ENCODE results near the gene GNG3.
"Not testable (repeated sequence)": the region's sequence is repeated elsewhere in the genome, so short reads cannot be mapped to it uniquely, and the experiment has no call there.

The GNG3 gene

DNA sequence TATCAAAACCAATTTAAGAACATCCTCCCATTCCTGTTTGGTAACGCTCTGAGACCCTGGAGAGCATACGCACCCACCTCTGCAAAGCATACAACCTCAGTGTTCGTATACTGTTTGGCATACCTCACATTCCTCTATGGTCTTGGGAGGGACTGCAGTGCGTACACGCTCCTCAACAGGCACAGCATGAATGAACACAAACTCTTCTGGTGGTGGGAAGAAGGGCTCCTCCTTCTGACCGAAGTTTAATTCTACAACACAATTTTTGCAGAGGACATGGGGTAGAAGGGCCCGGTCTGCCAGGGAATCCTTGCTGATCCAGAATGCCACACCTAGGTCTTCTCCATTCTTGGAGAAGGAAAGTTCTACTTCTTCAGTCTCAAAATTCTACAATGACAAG is 14.5 kb downstream of the GNG3 start:
- DNase-seq = peak; percentile 56

DNA sequence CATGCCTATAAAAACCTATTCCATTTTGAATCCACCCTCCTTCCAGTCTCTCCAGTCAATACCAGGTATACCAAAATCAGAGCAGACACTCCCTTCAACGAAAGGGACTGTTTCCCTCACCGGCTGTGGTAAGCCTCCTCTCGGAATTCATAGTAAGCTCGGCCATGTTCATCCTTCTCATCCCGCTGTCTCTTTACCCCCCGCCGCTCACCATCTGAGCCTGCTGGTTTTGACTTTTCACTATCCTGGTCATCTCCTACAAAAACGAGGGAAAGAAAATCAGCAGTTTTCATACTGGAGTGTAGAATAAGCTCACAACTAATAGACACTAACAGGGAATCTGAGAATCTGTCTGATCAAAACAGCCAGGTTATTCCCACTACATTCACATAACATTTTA is 16.7 kb downstream of the GNG3 start:
- DNase-seq = no peak

DNA sequence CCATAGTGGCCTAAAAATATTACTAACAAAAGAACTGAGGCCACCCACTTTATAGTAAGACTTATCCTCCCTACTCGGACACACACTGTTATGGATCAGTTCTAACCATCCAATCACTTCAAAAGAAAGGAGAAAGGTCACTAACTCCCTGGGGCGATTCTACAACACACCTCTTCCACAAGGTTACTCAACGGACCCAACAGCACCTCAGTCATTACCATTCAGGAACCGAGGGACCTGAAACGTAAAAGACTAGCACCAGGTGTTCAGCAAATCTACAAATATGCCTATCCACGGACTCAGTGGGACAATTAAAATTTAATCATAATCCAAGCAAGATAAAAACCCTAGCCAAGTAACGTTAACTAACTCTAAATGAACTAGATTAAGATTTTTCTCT is 18.2 kb downstream of the GNG3 start:
- DNase-seq = no peak

DNA sequence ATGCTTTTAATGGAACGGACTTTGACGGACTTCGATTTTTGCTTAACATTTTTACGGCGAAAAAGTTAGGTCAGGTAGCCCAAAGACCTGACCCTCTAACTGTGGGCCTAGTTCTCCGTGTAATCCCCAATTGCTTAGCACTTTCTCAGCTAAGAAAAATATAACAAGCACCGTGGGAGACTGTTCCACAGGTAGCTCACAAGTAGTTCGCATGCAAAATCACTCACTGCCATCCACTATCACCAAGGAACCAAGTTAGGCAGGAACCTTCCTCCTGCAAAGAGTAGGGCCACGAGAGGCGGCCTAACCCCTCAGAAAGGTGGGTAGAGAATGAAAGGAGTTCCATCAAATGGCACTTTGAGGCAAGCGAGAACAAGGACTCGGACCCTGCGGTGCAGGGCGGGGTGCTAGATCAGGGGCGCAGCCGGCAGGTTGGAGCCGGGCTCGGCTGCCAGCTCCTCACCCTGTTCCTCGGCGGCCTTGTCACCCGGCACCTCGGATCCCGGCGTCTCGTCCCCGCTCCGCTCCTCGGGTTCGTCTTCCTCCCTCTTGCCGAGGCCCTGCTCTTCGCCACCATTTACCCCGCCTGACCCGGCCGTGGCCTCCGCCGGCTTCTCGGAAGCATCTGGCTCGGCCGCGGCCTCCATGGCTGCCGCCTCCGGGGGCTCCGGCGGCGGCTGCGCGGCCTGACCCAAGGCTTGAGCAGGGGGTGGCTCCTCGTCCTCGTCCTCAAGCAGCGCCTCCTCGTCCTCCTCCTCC is 18.9 kb downstream of the GNG3 start:
- DNase-seq = peak; percentile 29

DNA sequence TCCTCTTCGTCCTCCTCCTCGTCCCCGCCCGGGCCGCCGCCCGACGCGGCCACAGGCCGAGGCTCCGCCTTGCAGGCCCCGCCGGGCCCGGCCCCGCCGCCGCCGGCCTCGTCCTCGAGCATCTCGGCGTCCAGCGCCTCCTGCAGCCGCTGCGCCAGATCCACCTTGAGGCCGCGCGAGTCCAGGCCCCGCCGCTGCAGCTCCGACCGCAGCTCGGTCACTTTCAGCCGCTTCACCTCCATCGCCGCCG is 19.4 kb downstream of the GNG3 start:
- DNase-seq = no peak

DNA sequence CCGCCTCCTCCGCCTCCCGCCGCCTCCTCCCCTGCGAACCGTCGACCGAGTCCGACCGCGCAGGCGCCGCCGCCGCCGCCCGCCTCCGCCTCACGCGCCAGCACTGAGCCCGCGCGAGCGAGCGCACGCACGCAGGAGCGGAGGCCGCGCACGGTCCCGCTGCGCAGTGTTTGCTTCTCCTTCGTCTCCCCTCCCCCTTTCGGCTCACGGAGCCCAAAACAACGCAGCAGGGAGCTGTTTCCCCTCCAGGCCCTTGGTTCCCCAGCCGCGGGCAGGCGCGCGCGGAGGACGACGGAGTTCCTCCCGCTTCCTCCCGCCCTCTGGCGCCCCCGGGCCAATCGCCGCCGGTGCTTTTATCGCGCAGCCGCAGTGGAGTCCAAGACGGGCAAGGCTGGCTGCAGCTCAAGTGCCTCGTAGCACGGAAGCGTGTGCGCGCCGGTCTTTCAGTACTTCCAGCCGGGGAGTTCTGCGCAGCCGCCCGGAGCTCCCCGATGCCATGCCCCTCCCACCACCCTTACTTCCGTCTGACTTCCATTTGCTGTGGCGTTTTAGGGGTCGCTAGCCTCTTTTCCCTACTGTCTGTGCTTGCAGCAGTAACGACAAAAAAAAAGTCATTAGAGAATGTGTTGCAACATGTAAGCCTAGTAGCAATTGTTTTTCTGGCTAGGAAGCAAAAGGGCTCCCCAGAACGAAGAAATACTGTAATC is 19.8 kb downstream of the GNG3 start, which contains the start of gene HNRNPUL2:
TSS of gene HNRNPUL2 (minus strand) at position 293 of the 707 bp plus-strand sequence. CDS start 301 bp downstream, outside the sequence.
- DNase-seq = peak; percentile 100

DNA sequence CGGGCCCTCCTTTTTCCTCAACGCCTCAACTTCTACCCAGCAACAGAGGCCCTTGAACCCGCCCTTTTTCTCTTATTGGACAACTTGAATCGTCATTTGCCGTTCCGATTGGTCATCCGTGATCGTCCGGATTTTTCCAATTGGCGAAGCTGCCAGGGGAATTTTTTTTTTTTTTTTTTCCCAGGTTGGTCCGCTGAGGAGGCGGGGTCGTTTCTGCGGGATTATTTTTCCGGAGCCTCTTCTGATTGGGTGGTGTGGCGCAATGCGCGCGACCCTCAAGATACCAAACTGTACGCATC is 20.3 kb downstream of the GNG3 start:
- DNase-seq = peak; percentile 99

DNA sequence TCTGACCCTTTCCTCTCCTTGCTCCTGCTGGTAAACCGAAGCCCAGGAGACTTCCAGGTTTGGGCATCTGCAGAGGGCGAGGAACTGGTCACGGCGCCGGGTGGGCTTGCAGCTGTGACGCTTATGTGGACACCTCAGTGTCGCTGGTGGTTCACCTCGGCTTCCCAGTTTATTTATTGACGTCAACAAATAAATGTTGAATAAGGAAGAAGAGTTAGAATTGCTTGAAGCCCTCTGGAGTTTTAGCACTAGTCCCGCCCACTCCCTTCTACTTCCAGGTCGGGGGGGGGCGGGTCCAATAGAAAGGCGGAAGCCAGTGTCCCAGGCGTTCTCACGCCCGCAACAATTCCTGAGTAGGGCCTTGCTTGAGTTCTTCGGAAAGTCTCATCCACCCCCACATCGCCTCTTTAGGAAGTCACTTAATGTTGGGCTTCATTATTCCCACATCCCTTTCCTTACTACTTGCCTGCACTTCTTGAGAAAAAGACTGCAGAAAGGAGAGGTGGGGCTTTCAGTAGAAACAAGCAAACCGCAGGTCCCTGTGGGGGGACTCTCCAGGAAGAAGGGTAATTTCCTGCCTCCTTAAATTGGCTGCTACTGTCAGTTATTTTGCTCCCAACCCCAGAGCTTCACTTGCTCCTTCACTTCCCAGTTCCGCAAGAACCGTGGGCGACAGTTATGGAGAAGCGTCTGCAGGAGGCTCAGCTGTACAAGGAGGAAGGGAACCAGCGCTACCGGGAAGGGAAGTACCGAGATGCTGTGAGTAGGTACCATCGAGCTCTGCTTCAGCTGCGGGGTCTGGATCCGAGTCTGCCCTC is 20.9 kb downstream of the GNG3 start, which contains the start of gene TTC9C:
TSS of gene TTC9C (plus strand) at position 316 of the 818 bp plus-strand sequence. CDS start at position 679, 363 bp downstream.
- peak; percentile 97 for DNase-seq

DNA sequence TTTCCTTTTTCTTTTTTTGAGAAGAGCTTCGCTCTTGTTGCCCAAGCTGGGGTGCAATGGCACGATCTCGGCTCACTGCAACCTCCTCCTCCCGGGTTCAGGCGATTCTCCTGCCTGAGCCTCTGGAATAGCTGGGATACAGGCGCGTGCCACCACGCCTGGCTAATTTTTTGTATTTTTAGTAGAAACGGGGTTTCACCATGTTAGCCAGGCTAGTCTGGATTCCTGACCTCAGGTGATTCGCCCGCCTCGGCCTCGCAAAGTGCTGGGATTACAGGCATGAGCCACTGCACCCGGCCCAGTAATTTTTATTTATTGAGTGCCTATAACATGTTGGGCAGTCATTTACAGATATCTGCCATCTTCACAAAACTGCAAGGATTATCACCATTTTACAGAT is 22.6 kb downstream of the GNG3 start:
- DNase-seq = not testable (repeated sequence)

DNA sequence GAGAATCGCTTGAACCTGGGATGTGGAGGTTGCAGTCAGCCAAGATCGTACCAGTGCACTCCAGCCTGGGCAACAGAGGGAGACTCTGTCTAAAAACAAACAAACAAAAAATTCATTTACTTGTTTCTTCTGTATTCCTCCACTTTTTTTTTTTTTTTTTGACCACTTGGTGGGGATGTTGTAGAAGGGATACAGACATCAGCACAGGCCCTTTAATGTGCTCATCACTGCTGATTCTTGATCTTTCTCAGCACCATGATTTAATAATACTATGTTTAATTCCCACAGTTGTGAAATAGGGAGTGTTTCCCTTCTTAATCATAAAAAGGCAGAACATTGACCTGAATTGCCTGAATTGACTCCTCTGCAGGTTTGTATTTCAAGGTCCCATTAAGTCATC is 25.4 kb downstream of the GNG3 start:
- peak; percentile 81 for DNase-seq

DNA sequence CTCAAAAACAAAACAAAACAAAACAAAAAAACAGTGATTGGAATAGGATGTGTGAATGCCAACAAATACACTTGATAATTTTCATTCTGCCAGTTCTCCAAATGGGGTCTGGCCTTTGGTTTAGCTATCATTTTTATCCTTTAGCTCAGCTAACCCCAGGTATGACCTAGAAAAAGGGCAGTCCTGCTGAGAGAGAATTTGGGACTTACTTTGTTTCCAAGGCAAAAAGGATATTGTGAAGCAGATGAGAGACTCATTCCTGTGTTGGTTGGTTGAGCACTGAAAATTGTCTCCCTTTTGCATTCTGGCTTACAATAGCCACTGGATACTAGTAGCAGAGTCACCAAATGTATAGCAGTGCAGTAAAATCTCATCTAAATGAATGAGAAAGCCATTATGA is 29.7 kb downstream of the GNG3 start:
- DNase-seq = no peak

DNA sequence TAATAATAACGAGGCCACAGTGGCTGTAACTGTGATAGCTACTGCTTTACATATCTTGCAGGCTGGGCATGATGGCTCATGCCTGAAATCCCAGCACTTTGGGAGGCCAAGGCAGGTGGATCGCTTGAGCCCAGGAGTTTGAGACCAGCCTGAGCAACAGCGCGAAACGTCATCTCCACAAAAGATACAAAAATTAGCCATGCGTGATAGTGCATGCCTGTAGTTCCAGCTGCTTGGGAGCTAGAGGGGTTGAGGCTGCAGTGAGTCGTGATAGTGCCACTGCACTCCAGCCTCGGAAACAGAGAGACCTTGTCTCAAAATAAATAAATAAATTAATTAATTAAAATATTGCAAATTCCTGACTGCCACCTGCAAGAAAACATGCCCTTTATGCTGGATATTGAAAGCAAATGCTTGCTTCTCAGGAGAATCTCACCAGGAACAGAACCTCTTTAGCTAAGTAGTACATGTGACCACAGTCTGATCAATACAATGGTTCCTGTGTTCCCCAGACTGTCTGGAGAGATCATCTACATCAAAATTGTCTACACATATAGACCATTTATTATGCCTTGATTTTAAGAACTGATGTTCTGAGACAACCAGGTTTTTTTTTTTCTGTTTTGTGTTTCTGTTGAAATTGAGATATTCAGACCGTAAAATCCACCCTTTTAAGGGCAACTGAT is 40.1 kb downstream of the GNG3 start:
- DNase-seq = no peak

DNA sequence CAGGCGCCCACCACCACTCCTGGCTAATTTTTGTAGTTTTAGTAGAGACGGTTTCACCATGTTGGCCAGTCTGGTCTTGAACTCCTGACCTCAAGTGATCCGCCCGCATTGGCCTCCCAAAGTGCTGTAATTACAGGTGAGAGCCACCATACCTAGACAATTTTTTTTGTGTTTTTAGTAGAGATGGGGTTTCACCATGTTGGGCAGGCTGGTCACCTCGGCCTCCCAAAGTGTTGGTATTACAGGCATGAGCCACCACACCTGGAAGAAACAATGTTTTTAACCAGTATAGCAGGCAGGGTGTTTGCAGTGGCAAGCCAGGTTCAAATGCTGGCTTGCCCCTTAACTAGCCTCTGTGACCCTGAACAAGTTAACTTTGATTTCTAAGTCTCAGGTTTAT is 42.5 kb downstream of the GNG3 start:
- not testable (repeated sequence) for DNase-seq

DNA sequence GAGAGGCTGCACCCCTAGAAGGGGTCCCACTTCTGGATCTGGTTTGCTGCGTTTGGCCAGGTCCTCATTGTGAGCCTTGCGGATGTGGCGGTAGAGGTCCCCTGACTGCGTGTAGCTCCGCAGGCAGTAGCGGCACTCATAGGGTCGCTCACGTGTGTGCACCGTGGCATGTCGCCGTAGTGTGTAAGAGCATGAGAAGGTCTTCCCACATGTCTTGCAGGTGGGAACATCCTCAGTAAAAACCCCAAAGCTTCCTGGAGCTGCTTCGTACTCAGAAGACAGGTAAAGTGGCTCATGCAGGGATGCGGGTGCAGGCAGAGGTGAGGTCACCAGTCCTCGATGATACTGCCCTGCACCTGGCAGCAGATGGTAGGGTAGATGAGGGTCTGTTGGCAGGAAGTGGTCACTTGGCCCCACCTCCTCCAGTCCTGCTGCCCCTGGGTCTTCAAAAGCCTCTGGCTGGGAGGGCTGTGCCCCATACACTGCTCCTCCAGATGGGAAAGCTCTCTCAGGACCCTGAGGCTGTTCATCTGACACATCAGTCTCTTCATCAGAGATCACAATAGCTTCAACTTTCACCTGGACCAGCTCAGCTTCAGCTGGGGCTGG is 44.8 kb downstream of the GNG3 start:
- DNase-seq = no peak

DNA sequence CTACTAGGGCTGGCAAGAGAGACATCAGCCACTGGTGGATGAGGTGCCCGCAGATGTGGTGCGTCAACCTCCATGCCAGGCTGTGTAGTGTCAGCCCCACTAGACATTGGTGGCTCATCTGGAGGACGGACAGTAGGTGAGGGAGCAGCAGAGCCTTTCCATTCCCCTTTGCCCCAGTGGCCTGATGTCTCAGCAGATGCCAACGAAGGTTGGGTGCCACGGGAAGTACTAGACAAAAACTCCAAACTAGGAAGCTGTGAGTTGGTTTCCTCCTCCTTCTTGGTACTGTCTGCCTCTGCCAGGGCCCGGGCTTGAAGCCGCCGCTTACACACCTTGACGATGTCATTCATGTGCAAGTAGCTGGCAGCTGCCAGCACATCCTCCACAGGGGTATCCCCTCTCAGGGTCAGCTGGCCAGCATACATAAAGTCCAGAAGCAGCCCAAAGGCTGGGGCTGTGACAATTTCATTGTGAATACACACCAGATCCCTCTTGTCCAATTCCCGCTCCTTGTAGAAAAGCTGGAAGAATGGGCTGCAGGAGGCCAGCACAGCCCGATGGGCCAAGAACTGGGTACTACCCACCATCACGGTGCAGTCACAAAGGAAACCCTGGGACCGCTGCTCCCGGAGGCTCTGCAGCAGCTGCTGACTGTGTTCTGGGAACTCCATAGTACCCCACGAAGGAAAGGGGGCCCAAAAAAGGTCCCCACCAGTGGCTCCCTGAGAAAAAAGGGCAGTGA is 45.7 kb downstream of the GNG3 start:
- DNase-seq = no peak

DNA sequence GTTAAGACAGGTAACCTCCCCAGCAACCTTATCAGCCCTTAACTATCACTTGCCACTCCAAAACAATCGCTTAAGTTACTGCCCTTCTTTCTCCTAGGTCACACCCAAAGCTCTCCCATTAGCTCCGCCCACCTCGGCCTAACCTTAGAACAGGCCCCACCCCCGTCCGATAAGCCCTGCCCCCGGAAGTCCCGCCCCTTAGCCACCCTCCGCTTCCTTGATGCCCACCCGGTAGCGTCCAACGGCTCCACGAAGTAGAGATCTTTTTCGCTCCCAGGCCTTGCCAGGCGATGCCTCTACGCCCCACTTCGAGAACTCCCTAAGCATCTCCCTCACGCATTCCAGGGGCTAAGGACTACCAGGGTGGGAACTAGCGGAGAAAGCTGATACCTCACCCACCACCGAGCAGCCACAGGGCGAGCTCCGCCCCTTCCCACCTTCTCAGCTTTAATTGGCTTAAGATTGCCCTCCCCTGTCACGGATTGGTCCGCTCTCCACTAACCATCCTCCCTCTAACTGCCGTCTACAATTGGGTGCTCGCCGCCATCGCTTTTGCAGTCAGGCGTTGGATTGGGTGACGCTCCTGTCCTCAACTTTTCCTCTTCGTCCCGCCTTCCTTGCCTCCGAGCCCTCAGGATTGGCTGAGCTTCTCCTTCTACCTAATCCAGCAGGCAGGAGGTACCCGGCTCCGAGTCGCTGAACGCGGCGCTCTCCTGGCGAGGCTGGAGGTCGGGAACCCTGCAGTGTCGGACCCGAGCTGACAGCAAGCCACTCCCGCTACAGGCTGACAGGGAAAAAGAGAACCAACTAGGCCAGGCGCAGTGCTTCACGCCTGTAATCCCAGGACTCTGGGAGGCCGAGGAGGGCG is 46.5 kb downstream of the GNG3 start, which contains the start of gene ZBTB3:
TSS of gene ZBTB3 (minus strand) at position 425 of the 868 bp plus-strand sequence. CDS start 496 bp downstream, outside the sequence.
- DNase-seq = peak; percentile 100

DNA sequence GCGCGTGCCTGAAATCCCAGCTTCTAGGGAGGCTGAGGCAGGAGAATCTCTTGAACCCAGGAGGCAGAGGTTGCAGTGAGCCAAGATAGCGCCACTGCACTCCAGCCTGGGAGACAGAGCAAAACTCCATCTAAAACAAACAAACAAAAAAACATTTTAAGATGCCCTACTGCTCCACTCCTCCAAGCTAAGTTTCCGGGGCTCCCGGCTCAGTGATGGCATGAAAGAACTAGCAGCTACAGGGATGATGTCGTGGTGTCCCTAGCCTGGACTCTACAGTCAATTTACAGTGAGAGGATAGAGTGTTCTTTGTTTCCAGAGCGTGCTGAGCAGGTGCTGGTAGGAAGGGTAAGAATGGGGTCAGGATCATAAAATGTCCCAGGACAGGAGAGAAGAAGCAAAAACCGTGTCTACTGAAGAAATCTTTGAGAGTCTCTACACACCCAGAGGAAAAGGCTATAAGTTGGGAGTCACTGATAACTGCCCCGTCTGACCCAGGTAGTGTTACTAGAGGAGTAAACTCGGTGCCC is 47.7 kb downstream of the GNG3 start:
- DNase-seq = no peak

DNA sequence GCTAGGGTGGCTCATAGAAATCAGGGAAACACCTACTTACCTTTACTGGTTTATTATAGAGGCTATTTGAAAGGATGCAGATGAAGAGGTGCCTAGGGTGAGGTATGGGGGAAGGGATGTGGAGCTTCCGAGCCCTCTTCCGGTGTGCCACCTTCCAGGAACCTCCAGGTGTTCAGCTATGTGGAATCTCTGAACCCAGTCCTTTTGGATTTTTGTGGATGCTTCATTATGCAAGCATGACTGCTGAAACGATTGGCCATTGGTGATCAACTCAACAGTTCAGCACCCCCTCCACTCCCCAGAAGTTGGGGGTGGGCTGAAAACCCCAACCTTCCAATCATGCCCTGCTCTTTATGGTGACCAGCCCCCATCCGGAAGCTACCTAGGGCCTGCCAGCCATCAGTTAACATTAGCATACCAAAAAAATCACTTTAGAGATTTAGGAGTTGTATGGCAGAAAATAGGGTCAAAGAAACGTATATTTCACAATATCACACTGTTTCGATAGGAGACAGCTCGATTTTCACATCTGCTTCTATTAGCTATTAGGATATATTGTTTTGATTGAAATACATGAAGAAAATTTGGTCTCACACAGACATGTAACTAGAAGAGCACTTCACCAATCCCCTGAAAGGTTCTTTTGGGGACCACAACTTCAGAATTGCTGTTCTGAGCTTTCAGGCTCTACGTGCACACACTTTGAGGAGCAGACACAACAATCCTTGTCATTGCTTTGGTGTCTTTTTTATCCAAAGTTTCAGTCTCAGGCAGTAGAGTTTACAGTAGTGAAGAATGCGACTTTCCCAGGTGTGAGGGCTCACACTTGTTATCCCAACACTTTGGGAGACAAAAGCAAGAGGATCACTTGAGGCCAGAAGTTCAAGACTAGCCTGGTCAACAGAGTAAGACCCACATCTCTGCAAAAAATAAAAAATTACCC is 50.6 kb downstream of the GNG3 start:
- no peak for DNase-seq

Data from hematopoietic multipotent progenitor cell treated with erythropoietin and hydrocortisone succinate and interleukin-3 and kit ligand, for 4 days (in vitro differentiated cells).